OCI-M1 (cell line): ENCODE results near the gene PAX5.

Experiments used
- DNase-seq: peaks from one replicate; lab custom pipeline; 2025; lab: John Stamatoyannopoulos, UW

Gene PAX5

GRCh38 chr9:36861528-36862205 lies 172.4 kb downstream of the PAX5 start:
- no peak for DNase-seq

DNA sequence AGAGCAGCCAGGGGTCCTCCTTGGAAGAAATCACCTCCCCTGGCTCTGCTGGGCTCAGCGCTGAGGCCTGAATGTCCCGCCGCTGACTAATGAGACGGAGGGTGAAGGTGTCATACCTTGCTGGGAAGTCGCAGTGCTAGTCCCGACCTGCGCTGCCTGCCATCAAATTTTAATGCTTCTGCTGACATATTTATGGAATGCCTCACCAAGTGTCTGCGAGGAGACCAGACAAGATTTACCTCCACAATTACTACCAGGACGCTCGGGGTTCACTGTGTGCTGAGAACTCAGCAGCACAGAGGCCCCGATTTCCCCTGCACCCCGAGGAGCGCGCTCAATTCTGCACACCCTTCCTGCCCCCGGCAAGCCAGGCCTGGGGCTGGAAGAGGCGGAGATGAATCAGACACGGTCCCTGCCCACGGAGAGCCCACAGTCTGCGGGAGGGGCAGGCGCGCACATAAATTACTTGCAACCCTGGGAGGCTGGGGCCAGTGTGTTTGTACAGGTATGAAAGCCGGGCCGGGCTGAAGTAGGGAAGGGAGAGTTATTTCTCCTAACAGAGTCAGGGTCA lies 175.2 kb downstream of the PAX5 start:
- DNase-seq: no peak

DNA sequence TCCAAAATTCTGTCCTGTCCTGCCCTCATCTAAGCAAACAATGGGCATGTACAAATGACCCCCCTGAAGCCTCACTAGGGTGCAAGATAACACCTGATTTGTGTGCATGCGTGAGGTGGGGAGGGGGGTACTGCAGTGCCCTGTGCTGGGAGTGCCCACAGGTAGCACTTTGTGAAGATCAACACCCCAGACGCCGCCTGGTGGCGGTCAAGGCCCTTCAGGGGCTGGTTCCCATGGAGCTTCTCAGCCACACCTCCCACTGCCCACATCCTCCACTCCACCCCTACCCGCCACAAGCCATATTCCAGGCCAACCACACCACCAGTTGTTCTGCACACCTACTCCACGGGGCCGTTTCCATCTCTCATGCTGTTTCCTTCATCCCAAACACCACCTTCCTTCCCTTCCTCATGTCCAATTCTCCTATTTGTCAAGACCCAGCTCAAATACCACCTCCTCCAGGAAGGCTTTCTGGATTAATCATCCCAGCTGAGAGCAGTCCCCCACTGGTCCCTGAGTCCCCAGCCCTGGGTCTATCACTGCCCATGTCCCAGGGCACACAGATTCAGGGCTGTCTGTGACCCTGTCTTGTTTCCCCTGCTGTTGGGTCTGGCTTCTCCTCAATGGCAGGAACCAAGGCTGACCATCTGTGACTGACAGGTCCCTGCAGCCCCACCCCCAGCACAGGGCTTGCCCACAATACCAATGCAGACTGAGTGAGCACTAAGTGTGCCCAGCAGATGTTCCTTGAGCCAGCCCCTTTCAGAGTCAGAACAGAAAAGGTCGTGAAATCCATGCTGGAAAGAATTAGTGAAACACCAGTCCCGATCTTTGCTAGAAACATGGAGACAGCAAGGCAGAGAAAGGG lies 178.4 kb downstream of the PAX5 start:
- peak; percentile 70 for DNase-seq

DNA sequence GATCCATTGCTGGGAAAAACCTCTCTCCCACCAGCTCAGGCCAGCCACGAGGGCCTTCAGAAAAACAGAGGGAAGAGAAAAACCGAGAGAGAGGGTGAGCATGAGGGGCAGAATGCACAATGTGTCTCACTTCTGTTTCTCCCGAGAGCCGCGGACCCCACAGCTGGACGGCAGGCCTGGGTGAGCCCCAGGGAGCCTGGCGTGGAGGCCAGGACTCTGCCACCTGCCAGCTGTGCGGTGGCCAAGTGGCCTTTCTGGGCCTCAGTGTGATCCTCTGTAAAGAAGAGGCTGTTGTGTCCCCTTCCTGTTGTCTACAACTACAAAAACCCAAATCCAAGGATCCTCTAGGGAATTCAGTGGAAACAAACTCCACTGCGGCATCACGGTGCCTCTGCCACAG lies 179.3 kb downstream of the PAX5 start:
- DNase-seq: no peak

DNA sequence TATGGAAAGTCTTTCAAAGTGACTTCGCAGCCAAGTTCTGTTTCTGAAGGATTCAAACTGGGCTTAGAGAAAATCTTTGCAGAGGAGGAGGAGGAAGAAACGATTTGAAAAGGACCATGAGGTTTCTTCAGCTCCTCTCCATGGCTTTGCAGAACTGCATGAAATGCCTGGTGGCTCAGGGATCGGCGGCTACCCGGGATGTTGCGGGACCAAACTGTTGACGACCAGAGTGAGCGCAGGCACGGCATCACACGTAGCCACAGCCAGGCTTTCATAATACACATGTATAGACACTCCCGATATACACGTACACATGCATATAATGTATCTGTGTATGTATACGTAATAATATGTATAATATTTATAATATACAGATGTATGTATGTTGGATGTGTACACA lies 180.0 kb downstream of the PAX5 start:
- DNase-seq: no peak

GRCh38 chr9:36853233-36853632 lies 180.8 kb downstream of the PAX5 start:
- no peak for DNase-seq

DNA sequence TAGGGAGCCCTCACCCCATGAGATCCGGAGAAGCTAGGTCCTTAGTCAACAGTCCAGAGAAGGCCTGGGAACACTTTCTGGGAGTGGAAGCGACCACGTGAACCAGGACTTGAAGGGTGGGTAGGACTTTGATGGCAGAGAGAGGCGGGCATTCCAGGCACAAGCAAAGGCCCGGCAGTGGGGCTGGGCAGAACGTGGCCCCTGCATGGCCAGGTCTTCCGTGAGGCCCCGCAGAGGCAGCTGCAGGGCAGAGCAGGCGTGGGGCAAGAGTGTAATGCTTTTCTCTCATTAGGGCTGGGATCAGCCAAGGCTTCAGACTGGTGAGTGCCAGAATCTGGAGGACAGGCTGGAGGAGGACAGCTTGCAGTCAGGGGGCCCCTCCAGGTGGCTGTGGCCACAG lies 184.1 kb downstream of the PAX5 start:
- DNase-seq: no peak

GRCh38 chr9:36848946-36849345 lies 185.1 kb downstream of the PAX5 start:
- DNase-seq: no peak

DNA sequence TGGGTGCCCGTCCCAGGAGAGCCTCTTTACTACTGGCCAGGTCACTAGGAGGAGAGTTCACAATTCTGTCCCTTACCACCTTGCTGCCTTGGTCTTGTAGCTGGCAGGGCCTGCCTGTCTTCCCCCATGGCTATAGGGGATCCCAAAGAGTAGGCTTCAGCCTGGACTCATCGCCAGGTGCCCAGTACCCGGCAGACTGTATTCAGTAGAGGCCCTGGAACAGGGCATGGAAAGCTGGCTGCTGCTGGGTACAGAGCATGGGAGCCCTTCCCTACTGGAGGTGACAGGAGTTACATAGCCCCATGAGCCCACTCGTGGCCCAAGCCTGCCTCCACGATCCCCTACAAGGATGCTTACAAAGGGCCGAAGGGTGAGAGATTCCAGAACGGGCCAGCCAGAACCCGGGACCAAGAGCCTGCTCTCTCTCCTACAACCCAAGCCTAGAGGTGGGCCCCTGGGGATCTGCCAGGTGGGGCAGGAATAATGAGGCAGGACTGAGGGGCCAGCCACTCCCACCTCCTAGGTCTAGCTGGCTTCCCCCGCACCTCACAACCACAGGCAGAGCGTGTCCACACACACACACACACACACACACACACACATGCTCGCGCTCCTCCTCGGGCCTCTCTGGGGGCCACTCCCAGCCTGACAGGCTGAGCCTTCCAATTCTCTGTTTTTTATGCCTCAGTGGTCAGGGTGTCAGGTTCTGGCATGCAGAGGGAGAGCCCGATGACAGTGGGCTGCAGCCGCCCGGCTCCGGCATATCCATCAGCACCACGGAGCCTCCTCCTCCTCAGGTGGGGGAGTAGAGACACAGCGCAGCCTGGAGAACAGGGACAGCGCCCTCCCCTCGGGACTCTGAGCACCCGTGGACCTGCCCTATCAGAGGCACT lies 186.0 kb downstream of the PAX5 start:
- DNase-seq: no peak

GRCh38 chr9:36846621-36847020 lies 187.4 kb downstream of the PAX5 start:
- no peak for DNase-seq

DNA sequence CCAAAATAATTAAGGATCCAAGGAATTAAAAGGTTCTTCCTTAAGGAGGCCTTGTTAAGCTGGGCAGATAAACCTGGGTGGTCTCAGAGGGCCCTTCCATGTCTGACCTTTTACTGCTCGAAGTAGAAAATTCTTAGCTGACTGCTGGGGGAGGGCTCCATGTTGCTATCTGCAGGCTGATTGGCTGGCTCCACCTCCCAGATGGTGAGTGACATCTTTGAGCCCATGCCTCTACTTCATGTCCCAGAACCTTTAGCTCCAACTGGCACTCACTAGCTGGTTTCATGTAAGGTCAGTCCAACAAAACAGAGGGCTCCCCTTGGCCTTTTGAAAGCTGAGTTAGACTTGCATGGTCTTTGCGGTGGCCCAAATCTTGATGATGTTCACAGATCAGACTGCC lies 188.2 kb downstream of the PAX5 start:
- DNase-seq: no peak

DNA sequence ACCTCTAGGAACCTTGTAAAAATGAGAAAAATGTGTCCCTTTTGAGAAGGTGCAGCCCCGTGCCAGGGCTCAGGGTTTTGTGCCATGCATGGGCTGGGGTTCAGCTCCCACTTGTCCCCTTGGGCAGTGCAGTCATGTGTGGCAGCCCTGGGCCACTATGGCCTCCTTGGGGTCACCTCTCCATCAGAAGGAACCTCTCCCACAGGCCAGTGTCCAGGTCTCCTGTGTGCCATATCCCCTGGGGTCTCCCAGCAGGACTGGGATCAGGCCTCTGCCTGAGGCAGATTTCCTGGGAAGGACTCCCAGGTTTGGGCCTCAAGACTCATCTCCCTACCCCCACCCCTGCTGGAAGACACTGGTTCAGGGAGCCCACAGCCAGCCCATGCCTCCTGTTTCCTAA lies 189.1 kb downstream of the PAX5 start:
- DNase-seq: no peak

GRCh38 chr9:36843964-36844363 lies 190.1 kb downstream of the PAX5 start:
- DNase-seq: no peak

DNA sequence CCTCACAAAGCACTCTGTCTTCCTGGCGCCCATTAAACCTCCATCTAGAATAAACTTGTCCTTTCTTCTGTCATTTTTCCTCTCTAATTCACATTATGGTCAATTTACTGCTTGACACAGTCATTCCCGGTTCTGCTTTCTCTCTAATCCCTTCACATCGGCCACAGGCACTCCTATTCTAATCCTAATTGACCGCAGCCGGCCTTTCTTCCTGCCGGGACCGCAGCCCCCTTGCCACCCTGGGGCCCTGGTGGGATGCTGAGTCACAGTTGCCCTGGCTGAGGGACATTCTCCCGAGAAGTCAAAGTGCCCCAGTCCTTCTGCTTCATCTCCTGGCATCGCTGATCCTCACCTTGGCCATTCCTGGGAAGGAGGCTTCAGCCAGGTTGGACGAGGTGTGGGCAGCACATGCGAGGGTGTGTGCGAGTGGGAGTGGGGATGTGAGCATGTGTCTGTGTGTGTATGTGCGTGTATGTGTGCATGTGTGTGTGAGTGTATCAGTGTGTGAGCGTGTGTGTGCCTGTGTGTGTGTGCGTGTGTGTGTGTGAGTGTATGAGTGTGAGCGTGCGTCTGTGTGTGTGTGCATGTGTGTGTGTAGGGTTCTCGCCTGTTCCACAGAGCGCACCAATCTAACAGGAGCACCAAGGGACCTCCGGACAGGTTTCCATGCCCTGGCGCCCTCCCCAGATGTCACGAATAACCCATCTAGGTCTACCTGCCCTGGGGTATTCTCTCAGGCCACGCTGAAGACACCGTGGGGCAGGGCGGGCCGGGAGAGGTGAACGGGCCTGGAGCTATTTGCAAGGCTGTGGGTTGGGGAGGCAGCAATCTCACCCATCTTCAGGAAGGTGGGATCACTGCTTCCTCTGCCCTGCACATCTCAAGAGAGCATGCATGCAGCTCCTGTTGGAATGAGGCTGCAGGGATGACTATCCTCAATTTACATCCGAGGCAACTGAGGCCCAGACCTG lies 191.2 kb downstream of the PAX5 start:
- DNase-seq: no peak

GRCh38 chr9:36840898-36841536 lies 193.1 kb downstream of the PAX5 start:
- no peak for DNase-seq

DNA sequence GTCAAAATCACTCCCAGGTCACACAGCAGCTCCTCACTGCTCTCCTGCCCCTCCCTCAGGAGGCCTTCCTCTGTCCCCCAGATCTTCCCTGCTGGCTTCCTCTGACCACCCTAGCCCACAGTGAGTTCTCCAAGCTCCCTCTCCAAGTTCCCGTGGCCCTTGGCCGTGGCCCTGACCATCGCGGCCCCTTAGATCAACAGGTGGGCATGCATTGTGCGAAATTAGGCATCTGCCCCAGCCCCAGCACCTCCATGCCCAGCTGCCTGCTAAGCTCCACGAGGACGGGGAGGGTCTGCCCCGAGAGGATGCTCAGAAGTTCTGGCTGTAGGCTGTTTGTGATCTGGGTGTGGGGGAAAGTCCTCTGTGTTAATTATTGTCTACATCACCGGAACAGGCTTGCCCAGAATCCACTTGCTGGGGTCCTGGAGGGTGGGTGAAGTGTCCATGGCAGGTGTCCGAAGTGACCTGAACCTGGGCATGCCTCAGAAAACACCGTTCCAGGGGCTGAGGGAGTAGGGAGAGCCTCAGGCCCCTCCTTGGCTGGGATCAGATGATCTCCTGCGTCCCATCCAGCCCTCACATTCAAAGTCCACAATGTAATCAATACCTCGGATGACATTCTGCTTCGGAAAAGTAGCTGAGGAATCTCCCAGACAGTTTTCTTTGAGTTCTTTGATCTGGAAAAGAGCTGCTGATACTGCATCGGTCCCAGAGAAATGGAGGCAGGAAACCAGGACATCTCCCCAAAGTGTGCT lies 194.8 kb downstream of the PAX5 start:
- DNase-seq: no peak

GRCh38 chr9:36837431-36838405 lies 196.3 kb downstream of the PAX5 start:
- no peak for DNase-seq

GRCh38 chr9:36836486-36836885 lies 197.6 kb downstream of the PAX5 start:
- DNase-seq: no peak
